ENCODE measurements around the gene KLHL36.
"Not testable (repeated sequence)": the region's sequence is repeated elsewhere in the genome, so short reads cannot be mapped to it uniquely, and the experiment has no call there.

The KLHL36 gene

DNA sequence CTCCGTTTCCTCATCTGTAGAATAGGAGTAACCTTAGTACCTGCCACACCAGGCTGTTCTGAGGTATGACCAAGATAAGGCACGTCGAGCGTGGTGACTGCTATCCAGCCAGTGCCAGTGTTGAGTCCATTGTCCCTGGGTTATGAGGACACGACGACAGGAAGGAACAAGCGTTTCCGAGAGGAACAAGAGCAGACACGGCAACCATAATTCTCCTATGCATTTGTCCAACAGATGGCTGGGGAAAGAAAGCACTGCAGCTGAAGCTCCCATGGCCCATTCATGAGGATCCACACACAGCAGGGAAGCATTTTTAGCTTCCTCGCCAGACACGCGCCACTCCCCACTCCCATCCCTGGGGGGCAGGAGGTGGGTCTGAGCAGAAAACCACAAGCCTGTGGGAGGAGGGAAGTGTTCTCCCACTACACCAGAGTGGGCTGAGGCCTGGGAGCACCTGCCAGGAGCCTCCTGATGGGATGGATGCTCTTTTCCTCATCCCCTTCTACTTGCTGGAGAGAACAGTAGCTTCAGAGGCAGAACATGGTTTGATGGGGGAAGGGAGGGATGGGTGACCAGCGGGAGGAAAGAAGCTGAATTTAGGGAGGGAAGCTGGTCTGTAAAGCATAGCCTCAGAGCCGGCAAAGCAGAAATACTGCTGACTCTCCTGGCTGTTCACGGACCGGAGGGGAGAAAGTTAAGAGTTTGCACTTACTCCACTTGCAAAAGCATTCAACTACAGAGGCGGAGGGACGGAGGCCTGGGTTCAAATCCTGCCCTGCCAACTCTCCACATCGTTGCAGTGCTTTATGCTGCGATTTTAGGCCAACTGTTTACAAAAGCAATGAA, 33.1 kb upstream of the KLHL36 start:
- no peak for DNase-seq (ENCODE audit: low read depth in 2 of 2)

DNA sequence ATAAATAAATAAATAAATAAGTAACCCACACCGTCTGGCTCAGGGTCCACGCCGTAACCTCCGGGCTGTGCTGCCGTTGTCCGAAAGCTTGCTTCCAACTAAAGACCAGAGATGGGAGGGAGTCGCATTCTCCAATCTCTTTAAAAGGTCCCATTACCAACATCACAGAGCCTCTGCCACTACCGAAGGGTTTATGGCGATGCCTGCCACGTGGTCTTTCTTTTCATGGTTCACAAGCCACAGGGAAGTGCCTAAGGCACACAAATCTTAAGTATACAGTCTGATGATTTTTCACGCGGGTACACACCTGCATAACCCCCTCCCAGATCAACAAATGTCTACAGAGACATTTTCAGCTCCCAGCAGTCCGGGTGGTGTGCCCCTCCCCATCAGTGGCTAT, 31.8 kb upstream of the KLHL36 start:
- DNase-seq (ENCODE audit: low read depth in 2 of 2), result no peak

DNA sequence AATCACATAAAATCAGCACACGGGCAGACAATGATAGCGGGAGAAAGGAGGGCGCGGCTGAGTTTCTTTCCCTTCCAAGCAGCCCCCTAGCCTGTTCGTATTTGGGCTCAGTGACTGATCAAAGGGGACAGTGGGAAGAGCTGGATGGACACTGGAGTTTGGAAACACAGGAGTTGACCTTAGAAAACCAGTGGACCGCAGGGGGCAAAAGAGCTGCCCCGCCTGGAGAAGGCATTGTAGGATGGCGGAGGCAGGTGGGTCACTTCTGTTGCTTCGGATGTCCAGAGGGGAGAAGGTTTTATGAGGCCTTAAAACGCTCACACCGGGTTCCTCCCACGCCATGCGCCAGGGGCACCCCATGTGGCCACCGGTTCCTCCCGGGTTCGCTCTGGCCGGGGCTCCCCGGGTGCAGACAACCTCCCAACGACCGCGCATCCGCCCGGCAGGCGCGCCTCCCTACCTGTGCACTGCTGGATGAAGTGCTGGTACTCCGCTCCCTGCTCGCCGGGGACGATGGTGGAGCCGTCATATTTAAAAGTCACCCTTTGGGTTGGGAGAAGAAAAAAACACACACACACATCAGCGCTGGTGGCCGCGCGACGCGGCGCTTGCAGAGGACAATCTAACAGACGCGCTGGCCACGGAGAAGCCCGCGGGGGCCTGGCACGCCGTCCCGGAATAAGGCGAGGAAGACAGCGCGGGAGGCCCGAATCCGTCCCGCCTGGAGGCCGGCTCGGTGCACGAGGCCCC, 31.1 kb upstream of the KLHL36 start:
- no peak for DNase-seq (ENCODE audit: low read depth in 2 of 2)

DNA sequence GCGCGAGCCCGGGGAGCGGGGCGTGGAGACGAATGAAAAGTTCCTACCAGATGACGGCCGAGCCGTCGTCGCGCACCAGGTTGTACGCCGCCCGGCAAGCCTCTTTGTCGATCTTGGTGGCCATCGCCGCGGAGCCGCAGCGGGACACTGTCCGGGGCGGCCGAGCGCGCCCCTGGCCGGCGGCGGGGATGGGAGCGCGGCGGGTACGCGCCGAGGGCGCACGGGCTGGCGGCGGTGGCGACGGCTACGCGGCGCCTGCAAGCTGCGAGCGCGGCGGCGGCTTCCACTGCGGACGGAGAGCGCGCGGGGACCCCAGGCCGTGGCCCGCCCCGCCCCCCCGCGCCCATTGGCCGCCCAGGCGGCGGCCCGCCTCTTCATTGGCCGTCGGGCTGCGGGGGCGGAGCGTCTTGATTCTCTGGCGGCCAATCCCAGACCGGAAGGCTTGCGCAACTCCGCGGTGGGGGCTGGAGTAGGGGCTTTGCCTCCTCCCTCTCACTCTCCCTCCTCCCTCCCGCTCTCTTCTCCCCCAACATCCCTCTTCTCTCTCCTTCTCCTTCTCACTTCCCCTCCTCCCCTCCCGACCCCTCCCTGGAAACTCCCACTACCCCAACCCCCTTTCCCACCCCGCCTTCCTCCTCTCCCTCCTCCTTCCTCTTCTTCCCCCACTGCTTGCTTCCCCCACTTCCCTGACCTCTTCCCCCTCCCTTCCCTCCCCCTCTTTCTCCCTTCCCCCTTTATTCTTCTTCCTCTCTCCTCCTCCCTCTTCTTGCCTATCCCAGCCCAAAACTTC, 30.3 kb upstream of the KLHL36 start, which contains the start of gene COTL1:
TSS of gene COTL1 (minus strand) at position 288 of the 790 bp plus-strand sequence. CDS start at position 124, 164 bp downstream.
- DNase-seq (ENCODE audit: low read depth in 2 of 2), result peak; percentile 88 to 97

DNA sequence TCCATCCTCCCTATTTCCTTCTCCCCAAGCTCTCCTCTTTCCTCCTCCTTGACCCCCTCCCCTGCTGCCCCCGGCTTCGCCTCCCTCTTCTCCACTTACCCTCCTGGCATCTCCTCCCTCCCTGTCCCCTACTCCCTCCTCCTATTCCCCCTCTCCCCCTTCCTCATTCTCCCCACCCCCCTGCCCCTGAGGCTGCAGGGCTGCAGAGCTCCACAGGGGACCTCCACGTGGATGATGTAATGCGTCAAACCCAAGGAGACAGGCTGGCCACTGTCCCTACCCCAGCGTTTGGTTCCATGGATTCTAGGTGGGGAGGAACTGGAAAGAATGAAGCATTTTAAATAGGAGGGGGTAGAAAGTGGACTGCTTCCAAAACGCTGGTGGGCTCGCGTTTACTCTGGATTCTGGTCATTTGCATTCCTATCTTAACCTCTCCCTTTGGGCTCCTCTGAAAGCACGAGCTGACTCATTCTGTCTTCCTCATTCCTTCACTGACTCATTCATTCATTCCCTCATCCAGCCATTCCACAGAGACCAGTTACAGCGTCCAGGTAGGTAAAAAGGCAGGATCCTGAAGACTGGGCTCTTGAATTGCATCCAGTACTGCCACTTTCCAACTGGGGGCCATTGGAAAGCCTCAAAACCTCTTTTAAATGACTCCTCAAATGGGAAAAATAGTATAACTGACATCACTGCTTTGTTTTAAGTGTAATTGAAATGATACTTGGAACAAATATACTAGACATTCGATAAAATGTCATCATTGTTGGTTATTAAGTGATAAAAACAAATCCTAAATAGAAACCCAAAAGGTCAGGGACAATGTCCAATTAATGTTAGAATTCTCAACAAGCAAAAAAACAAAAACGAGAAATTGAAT, 29.5 kb upstream of the KLHL36 start:
- no peak for DNase-seq (ENCODE audit: low read depth in 2 of 2)

DNA sequence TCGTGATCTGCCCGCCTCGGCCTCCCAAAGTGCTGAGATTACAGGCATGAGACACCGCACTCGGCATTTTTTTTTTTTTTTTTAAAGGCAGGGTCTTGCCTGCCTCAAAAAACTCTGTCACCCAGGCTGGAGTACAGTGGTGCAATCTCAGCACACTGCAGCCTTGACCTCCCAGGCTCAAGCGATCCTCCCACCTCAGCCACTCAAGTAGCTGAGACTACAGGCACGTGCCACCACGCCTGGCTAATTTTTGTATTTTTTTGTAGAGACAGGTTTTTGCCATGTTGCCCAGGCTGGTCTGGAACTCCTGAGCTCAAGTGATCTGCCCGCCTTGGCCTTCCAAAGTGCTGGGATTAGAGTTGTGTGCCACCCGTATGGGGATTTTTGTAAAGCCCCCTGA, 27.4 kb upstream of the KLHL36 start:
- DNase-seq (ENCODE audit: low read depth in 2 of 2), result not testable (repeated sequence)

DNA sequence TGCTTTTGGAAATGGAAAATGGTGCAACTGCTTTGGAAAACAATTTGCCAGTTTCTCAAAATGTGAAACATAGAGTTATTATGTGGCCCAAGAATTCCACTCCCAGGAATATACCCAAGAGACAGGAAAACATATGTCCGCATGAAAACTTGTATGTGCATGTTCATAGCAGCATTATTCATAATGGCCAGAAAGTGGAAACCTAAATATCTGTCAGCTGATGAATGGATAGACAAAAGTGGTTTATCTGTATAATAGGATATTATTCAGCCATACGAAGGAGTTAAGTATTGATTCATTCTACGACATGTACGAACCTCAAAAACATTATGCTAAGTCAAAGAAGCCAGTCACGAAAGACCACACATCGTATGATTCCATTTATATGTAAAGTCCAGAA, 22.8 kb upstream of the KLHL36 start:
- DNase-seq (ENCODE audit: low read depth in 2 of 2), result no peak

DNA sequence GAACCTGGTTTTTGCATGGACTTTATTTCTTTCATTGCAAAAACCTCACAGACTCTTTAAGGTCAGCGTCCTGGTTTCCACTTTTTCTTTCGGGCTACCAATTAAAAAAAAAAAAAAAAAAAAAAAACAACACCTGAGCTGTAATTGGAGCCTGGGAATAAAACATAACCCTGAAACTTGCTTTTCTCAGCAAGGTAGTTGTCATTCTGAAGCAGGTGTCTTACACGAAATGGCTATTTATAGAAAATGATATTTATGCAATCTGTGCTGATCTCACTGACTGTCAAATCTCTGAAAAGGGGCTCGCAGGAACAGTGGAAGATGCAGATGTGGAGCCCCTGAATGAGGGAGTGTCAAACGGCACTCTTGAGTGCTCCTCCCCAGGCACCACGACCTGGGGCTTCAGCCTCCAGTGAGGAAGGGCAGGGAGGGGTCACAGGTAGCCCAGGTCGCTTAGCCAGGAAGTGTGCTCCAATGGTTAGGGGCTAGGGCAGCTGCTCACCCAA, 20.0 kb upstream of the KLHL36 start:
- no peak for DNase-seq (ENCODE audit: low read depth in 2 of 2)

DNA sequence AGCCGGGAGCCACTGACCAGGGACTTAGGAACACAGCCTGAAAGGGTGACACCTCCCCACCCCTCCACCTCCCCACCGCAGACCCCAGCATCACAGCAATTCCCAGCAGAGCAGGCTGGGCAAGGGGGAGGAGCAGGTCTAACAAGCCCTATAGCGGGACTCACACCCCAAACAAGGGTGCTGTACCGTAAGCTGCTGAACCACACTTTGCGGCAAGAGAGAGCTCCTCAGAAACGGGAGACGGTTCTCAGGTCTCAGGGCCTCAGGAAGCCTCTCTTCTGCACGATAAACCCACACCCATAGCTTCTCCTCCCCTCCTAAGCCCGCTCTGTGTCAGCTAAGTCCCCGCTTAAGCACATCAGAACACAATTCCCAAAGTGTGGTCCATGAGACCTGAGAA, 18.7 kb upstream of the KLHL36 start:
- DNase-seq (ENCODE audit: low read depth in 2 of 2), result no peak

DNA sequence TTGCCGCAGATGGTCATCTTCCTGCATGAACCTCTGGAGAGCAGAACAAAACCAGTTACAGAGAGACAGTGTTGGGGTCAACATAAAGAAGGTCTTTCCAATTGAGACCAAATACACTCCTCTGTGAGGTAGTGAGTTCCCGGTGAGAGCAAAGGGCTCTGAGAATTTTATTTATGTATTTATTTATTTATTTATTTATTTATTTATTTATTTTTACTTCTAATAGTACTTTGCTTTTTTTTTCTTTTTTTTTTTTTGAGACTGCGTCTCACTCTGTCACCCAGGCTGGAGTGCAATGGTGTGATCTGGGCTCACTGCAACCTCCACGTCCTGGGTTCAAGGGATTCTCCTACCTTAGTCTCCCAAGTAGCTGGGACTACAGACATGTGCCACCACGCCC, 18.3 kb upstream of the KLHL36 start:
- DNase-seq (ENCODE audit: low read depth in 2 of 2), result no peak

DNA sequence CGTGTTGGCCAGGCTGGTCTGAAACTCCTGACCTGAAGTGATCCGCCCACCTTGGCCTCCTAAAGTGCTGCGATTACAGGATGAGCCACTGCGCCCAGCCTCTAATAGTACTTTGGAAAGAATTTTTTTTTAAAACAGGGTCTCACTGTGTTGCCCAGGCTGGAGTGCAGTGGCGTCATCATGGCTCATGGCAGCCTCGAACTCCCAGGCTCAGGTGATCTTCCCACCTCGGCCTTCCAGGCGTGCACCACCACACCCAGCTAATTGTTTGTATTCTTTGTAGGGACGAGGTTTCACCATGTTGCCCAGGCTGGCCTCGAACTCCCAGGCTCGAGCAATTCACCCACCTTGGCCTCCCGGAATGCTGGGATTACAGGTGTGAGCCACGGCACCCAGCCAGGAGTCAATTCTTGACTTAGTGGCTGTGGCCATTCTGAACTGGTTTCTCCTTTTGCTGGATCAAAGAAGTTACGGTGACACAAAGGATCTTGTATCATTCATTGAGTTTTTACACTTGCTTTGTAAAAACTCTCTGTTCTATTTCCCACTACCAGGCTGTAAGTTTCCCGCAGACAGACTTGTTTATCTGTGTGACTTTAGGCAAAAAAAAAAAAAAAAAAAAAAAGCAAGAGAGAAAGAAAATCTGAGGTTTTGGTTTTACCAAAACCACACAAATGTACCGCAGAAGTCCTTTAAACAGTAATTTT, 17.7 kb upstream of the KLHL36 start:
- DNase-seq (ENCODE audit: low read depth in 2 of 2), result no peak

DNA sequence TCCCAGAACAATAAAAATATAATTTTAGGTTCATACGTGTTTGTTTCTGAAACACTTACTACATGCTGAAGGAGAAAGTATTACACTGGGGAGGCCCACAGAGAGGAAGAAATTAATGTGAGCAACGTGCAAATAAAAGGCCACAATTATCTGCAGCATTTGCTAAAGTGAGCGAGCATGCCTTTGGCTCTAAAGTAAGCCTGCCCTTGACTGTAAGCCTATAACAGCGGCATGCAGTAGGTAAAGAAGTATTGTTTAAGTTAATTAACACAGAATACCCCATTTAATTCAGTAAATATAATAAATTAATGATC, 17.2 kb upstream of the KLHL36 start:
- no peak for DNase-seq (ENCODE audit: low read depth in 2 of 2)

DNA sequence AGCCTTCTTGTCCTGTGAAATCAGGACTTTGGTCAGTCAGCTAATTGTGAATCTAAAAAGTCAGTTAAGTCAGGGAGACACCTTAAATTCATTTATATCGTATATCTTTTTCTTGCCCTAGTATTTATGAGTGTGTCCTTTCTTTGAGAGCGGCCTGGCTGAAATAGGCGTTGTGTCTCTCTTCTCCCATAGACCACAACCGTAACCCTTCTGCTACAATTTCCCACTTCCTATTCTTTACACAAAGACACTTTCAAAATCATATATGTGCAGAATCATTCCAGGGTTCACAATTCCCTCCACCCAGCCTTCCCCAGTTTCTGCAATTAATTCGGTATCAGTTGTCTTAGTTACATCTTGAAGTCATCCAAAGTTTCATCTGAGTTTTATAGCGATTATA, 16.4 kb upstream of the KLHL36 start:
- no peak for DNase-seq (ENCODE audit: low read depth in 2 of 2)

DNA sequence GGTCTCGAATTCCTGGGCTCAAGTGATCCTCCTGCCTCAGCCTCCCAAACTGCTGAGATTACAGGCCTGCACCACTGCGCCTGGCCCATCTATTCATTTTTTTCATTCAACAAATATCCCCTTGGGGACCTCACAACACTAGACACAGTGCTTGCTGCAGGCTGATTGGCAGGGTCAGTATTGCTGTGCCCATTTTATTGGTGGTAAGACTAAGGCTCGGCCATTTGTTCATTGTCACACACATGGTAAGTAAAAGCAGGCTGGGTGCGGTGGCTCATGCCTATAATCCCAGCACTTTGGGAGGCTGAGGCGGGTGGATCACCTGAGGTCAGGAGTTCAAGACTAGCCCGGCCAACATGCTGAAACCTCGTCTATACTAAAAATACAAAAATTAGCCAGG, 15.4 kb upstream of the KLHL36 start:
- not testable (repeated sequence) for DNase-seq (ENCODE audit: low read depth in 2 of 2)

DNA sequence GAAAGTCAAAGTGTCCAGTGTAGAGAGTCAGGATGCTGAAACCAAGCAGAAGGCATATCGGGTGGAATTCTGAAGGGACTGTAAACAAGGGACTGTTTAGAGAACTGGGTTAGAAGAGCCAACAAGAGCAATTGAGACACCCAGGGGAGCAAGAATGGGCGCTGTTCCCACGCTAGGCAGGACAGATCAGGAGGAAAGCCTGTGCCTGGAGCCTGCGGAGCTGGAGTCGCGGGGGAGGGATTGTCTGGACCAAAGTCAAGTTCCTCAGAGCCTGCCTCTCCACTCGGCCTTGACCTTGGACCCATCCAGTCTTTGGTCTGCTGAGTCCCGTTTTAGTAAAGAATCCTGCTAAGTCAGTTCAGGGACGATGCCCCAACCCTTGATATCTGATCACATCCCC, 14.7 kb upstream of the KLHL36 start:
- no peak for DNase-seq (ENCODE audit: low read depth in 2 of 2)

DNA sequence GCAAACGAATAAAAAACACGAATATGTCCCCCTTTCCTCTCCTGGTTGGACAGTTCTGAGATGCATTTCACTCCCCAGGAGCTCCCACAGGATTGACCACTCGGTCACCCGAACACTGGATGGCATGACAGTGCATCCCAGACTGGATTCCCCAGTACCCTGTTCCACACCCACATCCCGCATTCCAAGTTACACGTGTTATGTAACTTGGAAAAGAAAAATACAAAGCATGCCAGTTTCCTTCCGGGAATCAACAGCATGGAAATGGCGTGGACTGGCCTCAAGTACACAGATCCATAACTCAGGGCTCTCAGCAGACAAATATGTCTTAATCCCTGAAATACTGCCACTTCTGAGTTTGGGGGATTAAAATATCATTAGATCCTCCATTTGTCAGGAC, 12.6 kb upstream of the KLHL36 start:
- no peak for DNase-seq (ENCODE audit: low read depth in 2 of 2)

DNA sequence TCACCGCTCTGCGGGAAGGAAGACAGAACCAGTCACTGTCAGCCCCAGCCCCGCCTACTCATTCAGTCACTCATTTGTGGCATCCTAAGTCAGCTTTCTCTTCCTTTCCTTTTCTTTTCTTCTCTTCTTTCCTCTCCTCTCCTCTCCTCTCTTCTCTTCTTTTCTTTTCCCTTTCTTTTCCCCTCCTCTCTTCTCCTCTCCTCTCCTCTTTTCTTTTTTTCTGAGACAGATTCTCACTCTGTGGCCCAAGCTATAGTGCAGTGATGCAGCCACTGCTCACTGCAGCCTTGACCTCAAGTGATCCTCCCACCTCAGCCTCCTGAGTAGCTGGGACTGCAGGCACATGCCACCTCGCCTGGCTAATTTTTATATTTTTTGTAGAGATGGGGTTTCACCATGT, 10.6 kb upstream of the KLHL36 start:
- no peak for DNase-seq (ENCODE audit: low read depth in 2 of 2)

DNA sequence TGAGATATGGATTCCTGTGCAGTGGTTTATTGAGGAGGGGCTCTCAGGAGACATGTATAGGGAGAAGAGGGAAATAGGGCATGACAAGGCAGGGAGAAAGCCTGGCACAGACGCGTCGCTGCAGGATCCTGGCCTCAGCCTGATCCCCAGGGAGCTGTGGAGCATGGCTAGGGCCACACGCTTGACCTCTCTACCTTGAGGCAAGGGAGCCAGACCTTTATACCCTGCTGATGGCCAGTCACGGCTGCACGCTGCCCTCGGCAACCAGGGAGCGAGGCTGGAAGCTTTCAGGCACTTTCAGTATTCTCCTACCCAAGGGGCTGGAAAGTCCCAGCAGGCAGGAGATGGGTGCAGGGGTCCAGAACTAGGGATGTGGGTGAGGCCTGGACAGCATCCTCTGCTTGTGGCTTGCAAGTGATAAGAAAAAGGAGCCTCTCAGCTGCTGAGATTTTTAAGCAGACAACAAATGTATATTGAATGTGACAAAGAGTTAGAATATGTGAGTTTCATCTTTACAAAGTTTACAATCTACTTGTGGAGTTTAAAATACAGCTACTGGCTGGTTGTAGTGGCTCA, 10.0 kb upstream of the KLHL36 start:
- DNase-seq (ENCODE audit: low read depth in 2 of 2), result no peak

DNA sequence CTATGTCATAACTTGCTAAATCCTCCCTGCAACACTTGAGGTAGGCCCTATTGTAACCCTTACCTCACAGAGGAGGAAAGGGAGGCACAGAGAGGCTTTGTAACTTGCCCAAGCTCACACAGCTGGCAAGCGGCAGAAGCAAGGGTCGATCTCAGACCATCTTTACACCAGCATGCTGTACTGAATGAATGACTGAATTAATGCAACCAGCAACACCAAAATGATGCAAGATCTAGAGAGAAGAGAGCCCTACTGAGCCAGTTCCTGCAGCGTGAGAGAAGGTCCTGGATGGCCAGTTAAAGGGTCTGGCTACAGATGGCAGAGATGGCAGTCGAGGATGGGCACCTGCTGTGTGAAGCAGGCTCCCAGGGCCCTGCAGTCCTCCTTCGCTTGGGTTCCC, 8.2 kb upstream of the KLHL36 start:
- no peak for DNase-seq (ENCODE audit: low read depth in 2 of 2)

DNA sequence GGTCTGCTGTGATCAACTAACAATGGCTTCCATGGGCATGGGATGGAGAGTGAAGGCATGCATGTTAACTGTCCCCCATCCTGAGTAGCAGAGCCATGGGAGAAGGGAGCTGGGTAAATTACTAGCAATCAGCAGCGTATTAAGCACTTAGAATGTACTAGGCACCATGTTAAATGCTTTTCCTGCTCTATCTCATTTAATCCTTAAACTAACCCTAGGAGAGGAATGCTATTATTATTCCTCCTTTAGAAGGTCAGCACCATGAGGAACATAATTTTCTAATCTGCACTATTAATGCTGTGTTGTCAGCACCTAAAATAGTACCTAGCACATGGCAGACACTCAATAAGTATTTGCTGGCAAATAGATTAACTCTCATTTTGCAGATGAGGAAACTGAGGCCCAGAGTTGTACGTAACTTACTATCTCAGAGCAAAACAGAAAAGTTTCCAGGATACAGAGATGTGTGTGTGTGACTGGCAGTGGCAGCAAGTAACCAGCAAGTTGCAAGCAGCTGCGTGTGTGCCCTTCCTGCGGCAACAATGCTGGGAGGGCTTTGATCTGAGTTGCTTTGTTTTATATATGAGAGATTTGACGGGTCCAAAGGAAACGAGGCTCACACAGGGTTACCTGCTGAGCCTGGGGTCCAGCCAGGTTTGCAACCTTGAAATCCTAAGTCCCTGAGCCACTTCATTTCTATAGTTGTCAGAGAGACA, 6.5 kb upstream of the KLHL36 start:
- DNase-seq (ENCODE audit: low read depth in 2 of 2), result no peak
